Mesendoderm (in vitro differentiated cells): ENCODE results near the gene FSTL4.
A peak's percentile ranks its signal among the peaks of the same experiment; 100 is the strongest.

Experiments
- DNase-seq: peaks from one replicate; pipeline ENCODE4 v3.0.0; 2013
- H2AK5ac ChIP-seq: 2 replicates; pipeline ENCODE4 v1.6.1; 2013; ENCODE audit warnings: low read length, inconsistent platforms
- H2BK120ac ChIP-seq: 2 replicates; pipeline ENCODE4 v1.6.1; 2013; ENCODE audit warnings: low read depth, mild to moderate bottlenecking, low read length, moderate library complexity, mixed read lengths
- H2BK15ac ChIP-seq: replicated peaks from 2 replicates; pipeline ENCODE4 v1.6.1; 2013; ENCODE audit warnings: low read depth, mild to moderate bottlenecking, moderate library complexity
- H2BK5ac ChIP-seq: 2 replicates; pipeline ENCODE4 v1.6.1; 2013; ENCODE audit warnings: low read length, inconsistent platforms
- H3K18ac ChIP-seq: 2 replicates; pipeline ENCODE4 v1.6.1; 2013; ENCODE audit warnings: mild to moderate bottlenecking, low read length, mixed read lengths
- H3K23ac ChIP-seq: one replicate; pipeline ENCODE4 v1.6.1; 2013; ENCODE audit warnings: low read length
- H3K27ac ChIP-seq: 2 replicates; pipeline ENCODE4 v1.5.1; 2013; ENCODE audit warnings: low read depth, mild to moderate bottlenecking, inconsistent platforms, low read length, moderate library complexity
- H3K27me3 ChIP-seq: 2 replicates; pipeline ENCODE4 v1.6.1; 2013; ENCODE audit warnings: low read length, control low read depth, mild to moderate bottlenecking, inconsistent platforms; ENCODE audit not compliant: insufficient read depth, poor library complexity
- H3K36me3 ChIP-seq: 2 replicates; pipeline ENCODE4 v1.6.1; 2013; ENCODE audit warnings: low read length, inconsistent platforms; ENCODE audit not compliant: control insufficient read depth, insufficient read depth
- H3K4ac ChIP-seq: one replicate; pipeline ENCODE4 v1.6.1; 2013; ENCODE audit warnings: low read depth, mild to moderate bottlenecking, low read length, moderate library complexity
- H3K4me1 ChIP-seq: 2 replicates; pipeline ENCODE4 v1.6.1; 2013; ENCODE audit warnings: low read depth, low read length, inconsistent platforms; ENCODE audit not compliant: control insufficient read depth
- H3K4me2 ChIP-seq: 2 replicates; pipeline ENCODE4 v1.6.1; 2013; ENCODE audit warnings: low read length
- H3K4me3 ChIP-seq: 2 replicates; pipeline ENCODE4 v1.5.1; 2013; ENCODE audit warnings: mild to moderate bottlenecking, low read length
- H3K56ac ChIP-seq: one replicate; pipeline ENCODE4 v1.6.1; 2013; ENCODE audit warnings: low read length
- H3K79me1 ChIP-seq: 2 replicates; pipeline ENCODE4 v1.6.1; 2013; ENCODE audit warnings: low read length, inconsistent platforms
- H3K79me2 ChIP-seq: 2 replicates; pipeline ENCODE4 v1.6.1; 2013; ENCODE audit warnings: mild to moderate bottlenecking, low read length; ENCODE audit not compliant: control insufficient read depth, insufficient read depth
- H3K9ac ChIP-seq: 2 replicates; pipeline ENCODE4 v1.6.1; 2013; ENCODE audit warnings: low read length, inconsistent platforms
- H4K5ac ChIP-seq: one replicate; pipeline ENCODE4 v1.6.1; 2013; ENCODE audit warnings: low read length
- H4K8ac ChIP-seq: one replicate; pipeline ENCODE4 v1.6.1; 2013; ENCODE audit warnings: low read depth, mild to moderate bottlenecking, control low read depth, low read length, moderate library complexity
- WGBS: extraction: QIAGEN DNeasy Blood & Tissue Kit; methylation state at CpG from one replicate; pipeline ENCODE4 v1.1.7; 2013; ENCODE audit warnings: low lambda C conversion rate, missing lambda C conversion rate; ENCODE audit not compliant: insufficient coverage; ENCODE audit errors: extremely low coverage; 5-methylcytosine and 5-hydroxymethylcytosine counted together

Gene FSTL4

DNA sequence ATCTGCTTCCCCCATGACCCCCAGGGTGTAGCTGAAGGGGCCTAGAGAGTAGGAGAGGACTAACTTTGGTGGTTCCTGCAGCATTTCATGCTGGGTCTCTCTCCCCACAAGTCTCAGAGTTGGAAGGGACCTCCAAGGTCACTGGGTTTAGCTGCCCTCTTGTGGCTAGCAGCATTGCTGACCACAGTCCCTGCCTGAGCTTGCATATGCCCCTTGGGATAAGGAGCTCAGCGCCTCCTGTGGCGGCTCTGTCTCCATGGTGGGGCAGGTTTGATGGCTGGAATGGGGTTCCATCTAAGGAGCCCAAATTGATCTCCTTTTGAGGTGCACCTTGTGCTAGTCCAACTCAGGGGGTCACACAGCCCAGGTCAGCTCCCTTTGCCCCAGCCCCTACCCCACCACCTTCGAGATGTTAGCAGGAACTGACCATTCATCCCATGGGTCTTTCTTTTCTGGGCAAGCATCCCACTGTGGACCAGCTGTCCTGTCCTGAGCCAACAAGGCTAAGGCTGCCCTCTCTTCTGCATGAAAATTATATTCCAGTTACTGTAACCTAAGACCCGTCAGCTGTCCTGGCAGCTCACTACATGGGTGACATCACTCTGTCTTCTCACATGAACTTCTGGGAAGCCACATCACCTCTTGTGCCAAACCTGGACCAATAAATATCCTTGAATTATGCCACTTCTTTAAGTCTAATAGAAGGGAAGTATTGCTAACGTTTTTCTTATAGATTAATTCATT, 364.3 kb downstream of the FSTL4 start:
- Histone ChIP-seq H3K27ac (no peak overlapping the region), H2AK5ac (no peak overlapping the region), H4K8ac (no peak overlapping the region), H3K79me1 (no peaks in the 10 kb centered on the region), H3K4ac (no peak overlapping the region), H2BK15ac (no peak overlapping the region), H3K79me2 (no peaks in the 10 kb centered on the region), H3K4me2 (no peak overlapping the region), H3K36me3 (no peaks in the 10 kb centered on the region), H2BK5ac (no peak overlapping the region), H4K5ac (no peak overlapping the region), H3K56ac (no peak overlapping the region), H3K4me3 (no peak overlapping the region), H3K4me1 (peaks cover 3% of the 10 kb centered on the region), H3K18ac (no peak overlapping the region), H3K27me3 (no peaks in the 10 kb centered on the region), H3K9ac (no peak overlapping the region), H3K23ac (no peak overlapping the region), H2BK120ac (no peak overlapping the region)
- peak; percentile 89 for DNase-seq
- WGBS = no CpG with 5 or more reads among the region's 5 CpGs

DNA sequence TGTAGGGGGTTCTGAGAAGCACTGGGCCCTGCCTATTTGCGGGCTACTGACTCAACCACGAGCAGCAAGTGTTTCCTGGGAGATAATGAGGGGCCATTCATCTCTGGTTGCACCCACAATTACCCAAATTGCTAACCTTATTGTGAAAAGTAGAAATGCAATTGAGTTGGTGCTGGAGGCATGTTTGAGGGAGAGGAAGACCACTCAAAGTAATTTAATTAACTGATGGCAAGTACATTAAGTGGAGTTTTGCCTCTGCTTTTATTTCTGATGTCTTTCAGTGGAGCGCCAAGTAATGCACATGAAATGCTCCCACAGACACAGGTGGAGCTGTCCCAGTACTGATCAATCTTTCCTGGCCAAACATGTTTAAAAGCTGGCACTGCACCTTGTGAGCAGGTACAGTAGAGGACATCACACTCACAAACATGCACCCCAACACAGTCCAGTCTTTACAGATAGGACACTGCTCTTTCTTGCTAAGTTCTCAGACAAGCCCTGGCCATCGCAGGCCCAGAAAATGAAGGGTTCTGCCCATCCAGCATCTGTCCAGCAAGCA, 365.1 kb downstream of the FSTL4 start:
- no peak for DNase-seq
- no peak overlapping the region for H4K5ac ChIP-seq
- WGBS = no CpG with 5 or more reads among the region's 4 CpGs

DNA sequence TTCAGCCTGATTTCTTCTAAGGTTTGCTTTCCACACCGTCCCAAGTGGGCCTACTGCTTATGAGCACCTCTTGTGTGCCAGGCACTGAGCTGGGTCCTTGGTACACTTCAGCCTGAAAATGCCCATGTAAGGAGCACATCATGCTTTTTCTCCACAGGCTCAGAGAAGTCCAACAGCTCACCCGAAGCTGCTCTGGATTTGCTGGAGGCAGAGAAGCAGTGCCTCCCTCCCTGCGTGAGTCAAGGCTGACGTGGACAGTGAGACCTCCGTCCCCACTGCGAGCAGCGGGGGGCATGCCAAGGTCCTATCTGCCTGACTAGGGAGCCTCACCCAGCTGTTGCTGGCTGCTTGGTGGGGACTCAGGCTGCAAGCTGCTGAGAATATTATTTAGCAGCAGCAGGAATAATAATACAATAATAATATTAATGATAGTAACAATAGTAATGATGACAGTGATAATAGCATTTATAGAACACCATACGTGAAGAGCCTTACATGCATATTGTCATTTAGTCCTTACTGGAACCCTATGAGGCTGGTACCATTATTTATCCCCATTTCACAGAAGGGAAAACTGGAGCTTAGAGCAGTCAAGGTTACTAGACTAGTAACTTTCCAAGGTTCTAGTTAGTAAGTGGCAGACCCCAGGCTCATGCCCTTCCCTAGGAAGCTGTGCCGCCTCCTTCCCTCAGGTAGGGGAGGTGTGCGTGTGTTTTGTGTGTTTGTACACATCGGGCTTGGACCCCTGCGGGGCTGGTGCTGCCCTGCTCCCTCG, 365.8 kb downstream of the FSTL4 start:
- no peaks in the 10 kb centered on the region for H3K27me3 ChIP-seq
- no peak overlapping the region for H3K23ac ChIP-seq
- no peak overlapping the region for H2BK5ac ChIP-seq
- no peak overlapping the region for H3K18ac ChIP-seq
- no peak overlapping the region for H3K9ac ChIP-seq
- H3K4me1 ChIP-seq = no peaks in the 10 kb centered on the region
- H3K56ac ChIP-seq = no peak overlapping the region
- no peak overlapping the region for H3K4me3 ChIP-seq
- no peak overlapping the region for H3K4ac ChIP-seq
- WGBS = no CpG with 5 or more reads among the region's 13 CpGs
- no peak overlapping the region for H2AK5ac ChIP-seq
- H3K36me3 ChIP-seq = no peaks in the 10 kb centered on the region
- H2BK15ac ChIP-seq = no peak overlapping the region
- H4K5ac ChIP-seq = no peak overlapping the region
- H3K27ac ChIP-seq = no peak overlapping the region
- H4K8ac ChIP-seq = no peak overlapping the region
- DNase-seq = no peak
- H3K79me2 ChIP-seq = no peaks in the 10 kb centered on the region
- H2BK120ac ChIP-seq = no peak overlapping the region
- H3K79me1 ChIP-seq = no peaks in the 10 kb centered on the region
- no peak overlapping the region for H3K4me2 ChIP-seq

More for the DNA sequence above, 365.1 kb downstream of the FSTL4 start:
- H3K56ac ChIP-seq = no peak overlapping the region
- no peak overlapping the region for H3K9ac ChIP-seq
- no peaks in the 10 kb centered on the region for H3K79me2 ChIP-seq
- no peaks in the 10 kb centered on the region for H3K27me3 ChIP-seq
- no peak overlapping the region for H3K18ac ChIP-seq
- H3K79me1 ChIP-seq = no peaks in the 10 kb centered on the region
- no peak overlapping the region for H3K4me2 ChIP-seq
- H2AK5ac ChIP-seq = no peak overlapping the region
- no peak overlapping the region for H2BK15ac ChIP-seq
- H2BK5ac ChIP-seq = no peak overlapping the region
- no peak overlapping the region for H3K23ac ChIP-seq
- H3K4me3 ChIP-seq = no peak overlapping the region
- no peak overlapping the region for H3K27ac ChIP-seq
- no peak overlapping the region for H4K8ac ChIP-seq
- no peak overlapping the region for H3K4ac ChIP-seq
- H3K4me1 ChIP-seq = peaks cover 3% of the 10 kb centered on the region
- H2BK120ac ChIP-seq = no peak overlapping the region
- H3K36me3 ChIP-seq = no peaks in the 10 kb centered on the region

DNA sequence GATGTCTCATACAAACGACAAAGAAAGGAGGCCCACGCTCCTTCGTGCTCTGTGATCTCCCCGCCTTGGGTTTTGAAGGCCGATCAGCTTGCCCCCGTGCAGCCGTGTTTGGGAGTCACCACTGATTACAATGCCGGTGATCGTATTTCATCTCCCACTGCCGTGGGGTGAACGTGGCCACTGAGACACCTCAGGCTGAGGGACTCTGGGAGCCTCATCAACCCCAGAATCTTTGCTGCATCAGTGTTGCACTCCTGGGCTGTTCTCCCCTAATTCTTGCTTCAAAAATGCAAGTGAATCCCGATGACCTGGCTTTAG, 366.3 kb downstream of the FSTL4 start:
- WGBS = no CpG with 5 or more reads among the region's 12 CpGs
- Histone ChIP-seq H3K23ac (no peak overlapping the region), H3K9ac (no peak overlapping the region), H2AK5ac (no peak overlapping the region), H3K18ac (no peak overlapping the region), H3K27me3 (no peaks in the 10 kb centered on the region), H2BK15ac (no peak overlapping the region), H3K79me1 (no peaks in the 10 kb centered on the region), H3K4me3 (no peak overlapping the region), H2BK120ac (no peak overlapping the region), H3K4ac (no peak overlapping the region), H3K56ac (no peak overlapping the region), H3K4me2 (no peak overlapping the region), H3K79me2 (no peaks in the 10 kb centered on the region), H4K5ac (no peak overlapping the region), H3K27ac (no peak overlapping the region), H3K4me1 (no peaks in the 10 kb centered on the region), H4K8ac (no peak overlapping the region), H2BK5ac (no peak overlapping the region), H3K36me3 (no peaks in the 10 kb centered on the region)
- DNase-seq = no peak

DNA sequence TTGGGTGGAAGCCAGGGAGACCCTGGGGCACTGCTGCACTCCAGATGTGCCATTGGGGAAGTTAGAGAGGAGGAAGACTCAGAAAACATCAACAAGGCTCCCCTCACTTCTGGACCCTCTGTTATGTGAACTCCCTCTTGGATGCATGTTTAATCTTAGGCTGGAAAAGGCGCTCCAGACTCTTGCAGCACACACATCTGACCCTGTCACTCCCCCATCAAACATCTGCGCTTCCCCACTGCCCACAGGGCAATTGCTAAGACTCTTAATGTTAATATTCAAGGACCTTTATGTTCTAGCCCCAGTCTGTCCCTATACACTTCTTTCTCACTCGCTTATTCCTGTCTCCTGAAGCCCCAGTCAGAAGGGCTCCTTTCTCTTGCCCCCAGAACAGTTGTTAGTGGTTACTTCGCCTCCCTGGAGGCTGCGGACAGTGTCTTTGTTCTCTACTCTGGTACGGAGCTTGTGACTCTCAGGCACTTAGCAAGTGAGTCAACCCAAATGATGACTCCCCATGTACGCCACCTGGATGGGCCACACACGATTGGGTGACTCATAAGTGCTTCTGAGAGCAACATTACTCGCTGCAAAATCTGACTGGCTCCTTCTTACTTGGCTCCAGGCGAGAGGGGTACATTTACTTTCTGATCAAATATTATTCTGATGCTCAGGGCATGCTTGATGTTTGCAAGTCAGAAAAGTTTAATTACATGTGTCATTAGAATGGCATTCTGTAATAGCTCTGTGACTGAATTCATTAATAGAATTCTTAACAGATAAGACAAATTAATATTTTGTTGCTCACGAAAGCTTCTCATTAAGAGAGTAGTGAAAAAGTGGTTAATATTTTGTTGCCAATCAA, 366.9 kb downstream of the FSTL4 start:
- H2BK15ac ChIP-seq = no peak overlapping the region
- H3K27ac ChIP-seq = no peak overlapping the region
- no peak overlapping the region for H2BK120ac ChIP-seq
- no peak overlapping the region for H2AK5ac ChIP-seq
- no peaks in the 10 kb centered on the region for H3K4me1 ChIP-seq
- no peaks in the 10 kb centered on the region for H3K36me3 ChIP-seq
- WGBS = no CpG with 5 or more reads among the region's 11 CpGs
- H3K9ac ChIP-seq = no peak overlapping the region
- no peaks in the 10 kb centered on the region for H3K79me2 ChIP-seq
- no peak overlapping the region for H3K23ac ChIP-seq
- H3K4me3 ChIP-seq = no peak overlapping the region
- no peak overlapping the region for H3K4ac ChIP-seq
- H4K5ac ChIP-seq = no peak overlapping the region
- no peak overlapping the region for H4K8ac ChIP-seq
- no peak overlapping the region for H3K18ac ChIP-seq
- H2BK5ac ChIP-seq = no peak overlapping the region
- no peak overlapping the region for H3K4me2 ChIP-seq
- no peaks in the 10 kb centered on the region for H3K27me3 ChIP-seq
- no peaks in the 10 kb centered on the region for H3K79me1 ChIP-seq
- no peak overlapping the region for H3K56ac ChIP-seq
- peak; percentile 74 for DNase-seq
